Posterior cingulate gyrus (tissue), 11 donors: ENCODE data around the gene DDX31.
"Not testable (repeated sequence)": the region's sequence is repeated elsewhere in the genome, so short reads cannot be mapped to it uniquely, and the experiment has no call there.

Experiments
- DNase-seq, 10 donors: peaks; one replicate each; pipeline versions ENCODE4 v3.0.0 to v3.0.0-alpha.2; 2020 to 2021; ENCODE audit warnings: mixed read lengths in 3 of 10
- intact Hi-C: fragments of 100-400 bp; cut with DNase I; formaldehyde crosslinking; loops from one replicate; pipeline ENCODE4 v1.15.1; 2023

The DDX31 gene

DNA sequence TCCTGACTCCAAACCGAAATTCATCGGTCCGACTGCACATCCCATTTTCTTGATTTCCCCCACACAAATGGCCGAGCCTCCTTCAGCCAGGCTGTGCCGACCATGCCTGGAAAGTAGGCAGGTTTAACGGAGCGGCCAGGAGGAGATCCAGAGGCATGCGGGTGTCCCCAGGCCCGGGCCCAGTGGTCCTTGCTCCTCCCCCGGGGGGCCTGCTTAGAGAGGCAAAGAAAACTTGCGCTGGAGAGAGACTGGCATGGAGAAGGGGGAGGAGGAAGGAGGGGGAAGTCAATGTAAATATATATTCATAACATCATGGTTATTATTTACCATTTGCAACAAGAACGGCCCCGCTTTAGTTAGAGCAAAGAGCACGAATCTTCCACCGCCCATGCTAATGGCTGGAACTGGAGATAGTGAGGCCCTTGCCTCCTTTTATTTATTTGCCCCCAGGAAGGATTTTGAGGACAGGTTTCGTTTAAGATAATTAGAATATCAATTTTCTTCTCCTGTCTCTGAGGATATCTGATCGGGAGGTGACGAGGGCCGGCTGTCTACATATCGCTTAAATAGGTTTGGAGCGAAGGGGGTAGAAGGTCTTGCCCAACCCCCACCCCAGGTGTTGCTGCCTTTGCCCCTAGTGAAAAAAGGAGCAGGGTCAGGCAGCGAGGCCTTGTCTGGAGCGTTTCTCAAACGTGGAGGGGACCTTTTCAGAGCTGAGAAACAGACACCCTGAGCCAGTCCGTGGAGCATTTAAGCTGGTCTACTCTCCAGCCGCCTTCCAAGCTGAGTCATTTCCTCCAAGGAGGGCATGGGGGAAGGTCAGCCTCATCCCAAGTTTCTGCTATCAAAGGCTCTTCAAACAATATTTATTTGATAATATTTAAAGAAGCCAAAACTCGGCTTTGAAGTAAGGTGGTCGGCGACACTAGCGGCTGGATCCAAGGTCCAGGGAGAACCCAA is 84.9 kb downstream of the DDX31 start:
- peak in 3 of 10 donors; percentile 11 to 50 (median 20) for DNase-seq
- intact Hi-C loops: no loop called here

DNA sequence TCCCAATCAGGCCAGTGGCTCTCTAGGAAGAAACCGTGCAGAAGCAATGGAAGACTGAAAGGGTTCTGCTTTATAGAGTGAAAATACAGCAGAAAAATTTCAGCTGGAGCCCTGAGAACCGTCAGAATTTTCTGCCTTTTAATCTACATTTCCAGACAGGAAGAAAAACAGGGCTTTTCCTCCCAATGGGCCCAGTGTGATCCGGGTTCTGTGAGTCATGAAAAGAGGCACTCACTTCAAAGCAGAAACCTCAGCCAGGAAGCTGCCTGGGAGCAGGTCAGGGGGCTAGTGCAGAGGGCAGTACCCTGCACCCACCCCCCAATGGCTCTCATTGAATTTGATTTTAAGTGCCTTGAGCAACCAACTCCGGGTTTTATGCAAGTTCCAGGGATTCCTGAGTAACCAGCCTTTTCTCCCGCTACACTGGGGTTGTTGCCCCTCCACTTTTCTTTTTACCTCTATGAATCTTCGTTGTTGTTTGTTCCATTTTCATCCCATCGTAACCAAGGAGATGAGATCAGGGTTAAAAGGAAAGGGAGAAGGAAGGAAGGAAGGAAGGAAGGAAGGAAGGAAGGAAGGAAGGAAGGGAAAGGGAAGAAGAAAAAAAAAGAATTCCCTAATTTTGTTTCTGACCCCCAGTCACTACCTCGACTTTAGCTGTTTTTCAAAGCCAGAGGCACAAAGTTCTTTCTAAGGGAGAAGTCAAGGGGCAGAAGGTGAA is 86.0 kb downstream of the DDX31 start:
- DNase-seq: peak in 1 of 10 donors; percentile 2
- intact Hi-C loops: no loop called here

- peak in 2 of 10 donors; percentile 56 to 63 for DNase-seq
Measured at GRCh38 chr9:132582786-132583583, 86.8 kb downstream of the DDX31 start.

DNA sequence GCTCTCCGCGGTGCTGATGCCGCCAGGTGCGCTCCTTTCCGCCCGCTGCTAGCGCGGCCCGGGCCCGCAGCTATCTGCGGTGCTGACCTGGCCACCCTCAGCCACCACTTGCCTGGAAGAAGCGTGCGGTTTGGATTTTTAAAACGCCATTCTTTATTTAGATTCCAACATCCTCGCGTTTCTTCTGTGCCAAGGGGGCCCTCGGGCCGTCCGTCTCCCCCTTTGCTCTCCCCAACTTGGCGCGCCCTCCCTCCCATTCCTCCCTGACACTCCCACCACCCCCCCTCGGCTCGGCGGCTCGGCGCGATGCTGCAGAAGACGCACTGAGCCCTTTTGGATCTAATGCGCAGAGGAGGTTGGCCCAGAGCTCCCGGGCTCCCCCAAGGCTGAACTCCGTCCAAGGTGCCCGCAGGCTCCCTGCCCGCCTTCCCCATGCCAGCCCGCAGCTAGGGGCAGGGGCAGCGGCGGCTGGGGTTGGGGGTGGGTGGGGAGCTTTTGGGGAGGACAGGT is 87.5 kb downstream of the DDX31 start, which contains the start of gene BARHL1:
Gene BARHL1 (plus strand): TSS at position 331 of the 510 bp plus-strand sequence. CDS start 192 bp downstream, outside the sequence.
- intact Hi-C loops: no loop called here
- DNase-seq: peak in 2 of 10 donors; percentile 57 to 63

More at GRCh38 chr9:132582786-132583583, 86.8 kb downstream of the DDX31 start:
- intact Hi-C loops: no loop called here

- intact Hi-C loops: no loop called here
- DNase-seq: peak in 1 of 10 donors; percentile 42
Measured at GRCh38 chr9:132579427-132579798, 90.4 kb downstream of the DDX31 start.

DNA sequence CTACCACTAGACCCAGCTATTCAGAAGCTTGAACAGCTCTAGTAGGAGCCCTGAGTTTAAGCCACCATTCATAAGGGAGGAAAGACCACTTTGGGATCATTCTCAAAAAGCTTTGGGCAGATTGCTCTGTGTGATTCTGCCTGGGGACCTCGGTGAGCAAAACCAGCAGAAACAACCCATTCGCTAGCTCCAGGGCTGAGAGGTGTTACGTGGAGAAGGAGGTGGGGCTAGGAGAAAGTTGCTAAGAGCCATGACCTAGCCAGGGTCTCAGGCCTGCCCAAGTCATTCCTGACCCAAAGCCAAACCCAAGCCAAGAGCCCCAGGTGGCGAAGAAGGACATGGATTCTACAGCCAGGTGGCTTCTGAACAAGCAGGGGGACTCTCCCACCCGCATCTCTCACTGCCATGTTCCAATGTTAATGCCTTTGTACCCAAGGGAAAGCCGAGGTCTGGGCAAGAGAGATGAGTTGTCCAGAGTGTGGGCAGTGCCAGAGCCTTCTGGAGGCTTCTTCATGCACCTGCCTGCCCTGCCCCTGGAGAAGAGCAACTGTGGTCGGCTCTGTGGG is 91.3 kb downstream of the DDX31 start:
- intact Hi-C loops: no loop called here
- peak in 2 of 10 donors; percentile 16 to 32 for DNase-seq

- intact Hi-C loops: no loop called here
- DNase-seq: no peak
Measured at GRCh38 chr9:132577119-132577518, 92.7 kb downstream of the DDX31 start.

DNA sequence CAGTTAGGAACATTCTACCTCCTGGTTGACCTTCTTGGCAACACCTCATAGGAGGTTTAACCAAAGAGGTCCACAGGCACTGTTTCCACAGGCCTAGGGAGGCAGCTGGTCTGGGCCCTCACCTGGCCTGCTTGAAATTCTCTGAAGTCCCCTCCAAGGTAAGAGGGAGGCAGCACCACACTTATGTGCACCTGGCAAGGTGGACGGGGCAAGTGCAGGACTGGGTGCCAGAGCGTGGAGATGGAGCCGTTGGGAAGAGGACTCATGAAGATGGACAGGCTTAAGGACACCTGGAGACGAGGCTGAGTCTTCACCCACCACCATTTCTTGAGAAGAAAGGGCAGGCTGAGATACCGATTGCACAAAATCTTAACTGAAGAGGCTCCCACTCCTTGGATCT is 94.0 kb downstream of the DDX31 start:
- peak in 2 of 10 donors; percentile 31 to 63 for DNase-seq
- intact Hi-C loops: loop anchor here (1.0 to 2.0 kb wide), 2 partner anchors 69 to 165 kb away; partner anchors contain the start of gene CFAP77

GRCh38 chr9:132575005-132575609 is 94.7 kb downstream of the DDX31 start:
- intact Hi-C loops: loop anchor here (1.0 to 2.0 kb wide), 2 partner anchors 68 to 164 kb away; partner anchors contain the start of gene CFAP77
- peak; percentile 61 to 97 (median 78) for DNase-seq

DNA sequence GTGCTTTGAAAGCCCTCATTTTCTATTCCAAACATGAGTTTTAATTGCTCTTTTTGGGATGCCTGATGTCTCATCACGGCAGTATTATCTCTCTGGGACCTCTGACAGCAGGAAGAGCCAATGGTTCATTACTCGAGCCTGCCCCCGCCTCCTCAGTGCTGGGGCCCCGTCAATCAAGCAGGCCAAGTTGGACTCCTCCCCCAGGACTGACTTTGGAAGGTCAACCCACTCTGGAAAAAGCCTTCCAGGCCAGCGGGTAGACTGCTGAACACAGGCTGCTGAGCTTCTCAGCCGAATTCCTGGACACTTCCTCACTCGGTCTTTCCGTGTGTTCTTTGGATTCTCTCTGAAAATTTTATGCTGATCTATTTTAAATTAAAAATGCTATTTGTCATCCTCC is 96.9 kb downstream of the DDX31 start:
- peak in 2 of 10 donors; percentile 10 to 23 for DNase-seq
- intact Hi-C loops: no loop called here

DNA sequence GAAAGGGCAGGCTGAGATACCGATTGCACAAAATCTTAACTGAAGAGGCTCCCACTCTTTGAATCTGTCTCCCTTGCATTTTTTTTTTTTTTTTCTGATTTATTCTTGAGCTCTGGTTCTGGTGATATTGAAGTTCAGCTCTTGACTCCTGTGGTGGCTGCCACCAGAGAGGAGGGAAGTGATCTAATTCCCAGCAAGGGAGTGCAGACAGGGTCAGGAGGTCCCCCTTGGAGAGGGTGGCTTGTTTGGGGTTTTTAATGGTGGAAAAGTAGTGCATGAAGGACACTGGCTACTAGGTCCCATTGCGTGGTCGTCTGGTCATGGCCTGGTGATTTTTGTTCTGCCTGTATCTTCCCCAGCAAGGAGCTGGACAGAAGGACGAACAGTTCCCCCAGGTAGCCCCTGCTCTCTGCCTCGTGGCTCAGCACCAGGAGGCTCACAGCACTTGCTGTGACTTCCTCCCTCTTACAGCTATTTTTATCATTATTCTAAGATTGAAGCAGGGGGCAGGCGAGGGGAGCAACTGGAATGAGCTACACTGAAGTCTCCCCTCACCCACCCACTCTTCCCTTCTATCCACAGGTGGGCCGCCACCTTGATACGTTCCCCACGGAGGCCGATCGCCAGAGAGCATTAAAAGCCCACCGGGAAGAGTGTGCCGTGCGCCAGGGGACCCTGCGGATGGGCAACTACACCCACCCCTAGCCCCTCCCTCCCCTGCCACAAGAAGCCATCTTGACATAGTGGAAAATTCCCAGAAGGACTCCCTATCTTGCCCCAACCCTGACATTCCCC is 97.8 kb downstream of the DDX31 start:
- intact Hi-C loops: no loop called here
- peak in 2 of 10 donors; percentile 32 to 51 for DNase-seq

GRCh38 chr9:132568787-132569186 is 101.0 kb downstream of the DDX31 start:
- peak in 1 of 10 donors; percentile 4 for DNase-seq
- intact Hi-C loops: not testable (repeated sequence)

DNA sequence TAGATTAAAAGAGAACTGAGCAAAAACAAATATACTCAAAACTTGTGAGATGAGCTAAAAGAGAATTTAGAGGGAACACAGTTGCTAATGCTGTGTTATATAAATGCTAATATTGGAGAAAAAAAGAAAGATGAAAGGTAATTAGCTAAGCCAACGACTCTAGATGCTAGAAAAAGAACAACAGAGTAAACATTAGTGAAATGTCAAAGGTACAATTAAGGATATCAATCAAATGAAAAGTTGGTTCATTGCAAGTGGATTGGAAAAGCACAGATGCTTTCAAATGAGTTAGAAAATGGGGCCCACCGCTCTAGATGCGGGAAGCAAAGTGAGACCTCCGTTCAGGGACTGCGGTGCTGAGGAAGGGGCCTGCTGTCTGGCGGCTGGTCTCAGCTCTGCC is 105.3 kb downstream of the DDX31 start:
- intact Hi-C loops: no loop called here
- no peak for DNase-seq

DNA sequence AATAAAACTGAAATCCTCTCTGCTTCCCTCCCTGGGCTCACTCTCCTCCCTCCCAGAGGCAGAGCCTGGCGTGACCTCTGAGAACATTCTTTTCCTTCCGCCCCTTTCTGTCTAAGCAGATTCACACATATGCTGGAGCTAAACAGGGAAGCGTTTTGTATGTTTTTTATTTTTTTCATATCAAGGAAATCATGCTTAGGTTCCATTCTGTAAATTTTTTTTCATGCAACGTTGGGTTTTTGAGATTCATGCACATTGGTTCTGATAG is 107.5 kb downstream of the DDX31 start:
- intact Hi-C loops: no loop called here
- peak in 1 of 10 donors; percentile 25 for DNase-seq

- DNase-seq: peak in 2 of 10 donors; percentile 42 to 44
- intact Hi-C loops: no loop called here
Measured at GRCh38 chr9:132560616-132561202, 109.1 kb downstream of the DDX31 start.

GRCh38 chr9:132559711-132560110 is 110.1 kb downstream of the DDX31 start:
- no peak for DNase-seq
- intact Hi-C loops: no loop called here

DNA sequence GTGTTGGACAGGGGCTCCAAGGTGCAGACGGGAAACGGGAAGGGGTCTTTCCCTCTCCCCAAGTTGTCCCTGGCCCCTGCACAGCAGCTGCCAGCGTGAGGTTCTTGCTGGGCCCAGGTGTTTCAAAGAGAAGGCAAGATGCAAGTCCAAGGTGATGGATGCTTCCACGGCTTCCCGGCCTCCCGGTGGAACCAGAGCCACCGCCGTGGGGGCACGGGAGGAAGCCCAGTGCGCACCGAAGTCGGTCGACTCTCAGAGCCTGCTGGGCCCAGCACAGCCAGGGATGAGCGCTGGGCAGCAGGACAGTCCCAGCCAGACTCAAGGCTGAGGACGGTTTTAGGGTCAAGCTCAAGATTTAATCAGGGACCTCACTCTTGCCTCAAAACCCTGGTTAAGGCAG is 112.6 kb downstream of the DDX31 start:
- intact Hi-C loops: no loop called here

DNA sequence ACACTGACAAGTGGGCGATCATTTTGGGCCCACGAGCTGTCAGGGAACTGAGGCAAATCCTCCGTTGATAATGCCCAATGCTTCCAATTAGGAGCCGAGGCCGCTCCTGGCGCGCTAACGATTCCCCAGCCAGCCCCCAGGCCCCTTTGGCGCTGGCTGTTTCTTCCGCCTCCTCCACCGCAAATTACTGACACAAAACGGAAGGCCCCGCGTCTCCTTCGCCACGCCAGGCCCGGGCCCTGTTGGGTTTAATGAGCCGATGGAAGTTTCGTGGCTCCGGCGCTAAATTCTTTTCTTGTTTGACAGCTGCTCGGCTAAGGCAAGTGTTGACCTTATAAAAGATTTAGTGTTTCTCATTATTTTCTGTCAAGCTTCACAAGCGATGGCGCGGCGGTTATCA is 113.1 kb downstream of the DDX31 start:
- peak in 2 of 10 donors; percentile 40 to 56 for DNase-seq
- intact Hi-C loops: no loop called here

More for the DNA sequence above, 112.6 kb downstream of the DDX31 start:
- peak in 2 of 10 donors; percentile 22 to 55 for DNase-seq
